ENCODE measurements around the gene CCDC13. TPM values are rescaled to one million over a fixed set of nuclear protein-coding genes. Genes with fewer than 3 reads are reported as not detected.

Gene CCDC13
- total and polyA plus RNA-seq, 2 donors (not counting 3 experiments of a cell fraction or from before 2014, with no cell fraction given): 0.36 to 0.82 TPM

DNA sequence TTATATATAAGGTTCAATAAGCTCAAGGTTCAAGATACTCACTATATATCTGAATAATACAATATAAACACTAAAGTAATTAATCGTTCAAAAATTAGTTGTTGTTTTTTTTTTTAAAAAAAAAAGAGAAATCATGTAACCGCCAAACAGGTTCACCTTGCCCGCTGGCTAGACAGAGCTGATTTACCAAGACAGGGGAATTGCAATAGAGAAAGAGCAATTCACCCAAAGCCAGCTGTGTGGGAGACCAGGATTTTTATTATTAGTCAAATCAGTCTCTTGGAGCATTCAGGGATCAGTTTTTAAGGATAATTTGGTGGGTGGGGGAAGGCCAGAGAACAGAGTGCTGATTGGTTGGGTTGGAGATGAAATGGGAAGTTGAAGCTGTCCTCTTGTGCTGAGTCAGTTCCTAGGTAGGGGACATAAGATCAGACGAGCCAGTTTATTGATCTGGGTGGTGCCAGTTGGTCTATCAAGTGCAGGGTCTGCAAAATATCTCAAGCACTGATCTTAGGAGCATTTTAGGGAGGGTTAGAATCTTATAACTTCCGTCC lies 23.4 kb upstream of the CCDC13 start:
- H3K4me1 ChIP-seq (ENCODE audit: control insufficient read depth, extremely low read depth, insufficient read depth, low read length): no peaks in the 10 kb centered on the region
- H3K9me3 ChIP-seq (replicated peaks; ENCODE audit: control insufficient read depth, insufficient read depth, low read length): no peaks in the 10 kb centered on the region
- BruUV-seq (replicated peaks): no TSS peak
- peaks cover 2 to 3% of the 10 kb centered on the region in 2 experiments for H3K36me3 ChIP-seq (ENCODE audit: control insufficient read depth in 2 of 2, extremely low read depth in 1 of 2, insufficient read depth in 2 of 2, low read length in 2 of 2)
- H3K27ac ChIP-seq (ENCODE audit: insufficient read depth, low read depth, low read length): no peak overlapping the region
- dilution Hi-C loops (cut with MboI; ENCODE audit: extremely low pct_ligation_motif_present, low sequenced_read_pairs): no loop called here
- no peak overlapping the region for H3K4me3 ChIP-seq (replicated peaks in 1 of 3; ENCODE audit: insufficient read depth in 1 of 3, low read depth in 1 of 3, low read length in 3 of 3)
- H3K79me2 ChIP-seq (ENCODE audit: control insufficient read depth, insufficient read depth, low read length): peaks cover 35% of the 10 kb centered on the region
- no peak overlapping the region for H3K4me2 ChIP-seq (ENCODE audit: insufficient read depth, low read length)
- DNase-seq (ENCODE audit: low read depth, low spot score): no peak
- H2AFZ ChIP-seq (ENCODE audit: low read depth, low read length): no peak overlapping the region
- no peaks in the 10 kb centered on the region for H4K20me1 ChIP-seq (replicated peaks; ENCODE audit: control insufficient read depth, extremely low read depth, insufficient read depth, low read length)
- no peaks in the 10 kb centered on the region for H3K9me1 ChIP-seq (replicated peaks; ENCODE audit: control insufficient read depth, extremely low read depth, insufficient read depth, low read length)
- no peaks in the 10 kb centered on the region for H3K27me3 ChIP-seq (ENCODE audit: control insufficient read depth in 2 of 2, insufficient read depth in 2 of 2, low read length in 2 of 2)
- FAIRE-seq: no peak
- TF ChIP-seq POLR2A (IDR thresholded peaks at IDR 0.05; ENCODE audit: low read depth, low read length) (no peak), MYC (IDR thresholded peaks at IDR 0.05; ENCODE audit: low read depth, low read length) (no peak), JUN (IDR thresholded peaks at IDR 0.05; ENCODE audit: borderline replicate concordance, insufficient read depth, insufficient read length, low read depth) (no peak), MAX (IDR thresholded peaks at IDR 0.05; ENCODE audit: insufficient read depth, insufficient read length) (no peak), POLR2AphosphoS5 (IDR thresholded peaks at IDR 0.05; ENCODE audit: insufficient read depth, low read depth, low read length) (no peak), GATA2 (IDR thresholded peaks at IDR 0.05; ENCODE audit: insufficient read depth, insufficient read length, low read depth, low read length) (no peak), EZH2 (IDR thresholded peaks at IDR 0.05; ENCODE audit: borderline replicate concordance, low read depth, low read length, severe bottlenecking) (no peak), CTCF (IDR thresholded peaks at IDR 0.05; ENCODE audit: extremely low read depth in 1 of 2, insufficient read depth in 1 of 2, low read depth in 1 of 2, low read length in 2 of 2) (no peak)
- intact Hi-C loops (cut with micrococcal nuclease): no loop called here
- H3K9ac ChIP-seq (replicated peaks; ENCODE audit: extremely low read depth, insufficient read depth, low read length): no peak overlapping the region
- POLR2A ChIA-PET: no interaction called here
- CTCF ChIA-PET: interaction anchor here (1.0 kb wide), 1 partner anchor 43 kb away, joined by 4 read pairs; no protein-coding TSS in a partner anchor

Measured in endothelial cell of umbilical vein (primary cell).